Measurements from ENCODE around the gene TTBK1.

TTBK1 gene

DNA sequence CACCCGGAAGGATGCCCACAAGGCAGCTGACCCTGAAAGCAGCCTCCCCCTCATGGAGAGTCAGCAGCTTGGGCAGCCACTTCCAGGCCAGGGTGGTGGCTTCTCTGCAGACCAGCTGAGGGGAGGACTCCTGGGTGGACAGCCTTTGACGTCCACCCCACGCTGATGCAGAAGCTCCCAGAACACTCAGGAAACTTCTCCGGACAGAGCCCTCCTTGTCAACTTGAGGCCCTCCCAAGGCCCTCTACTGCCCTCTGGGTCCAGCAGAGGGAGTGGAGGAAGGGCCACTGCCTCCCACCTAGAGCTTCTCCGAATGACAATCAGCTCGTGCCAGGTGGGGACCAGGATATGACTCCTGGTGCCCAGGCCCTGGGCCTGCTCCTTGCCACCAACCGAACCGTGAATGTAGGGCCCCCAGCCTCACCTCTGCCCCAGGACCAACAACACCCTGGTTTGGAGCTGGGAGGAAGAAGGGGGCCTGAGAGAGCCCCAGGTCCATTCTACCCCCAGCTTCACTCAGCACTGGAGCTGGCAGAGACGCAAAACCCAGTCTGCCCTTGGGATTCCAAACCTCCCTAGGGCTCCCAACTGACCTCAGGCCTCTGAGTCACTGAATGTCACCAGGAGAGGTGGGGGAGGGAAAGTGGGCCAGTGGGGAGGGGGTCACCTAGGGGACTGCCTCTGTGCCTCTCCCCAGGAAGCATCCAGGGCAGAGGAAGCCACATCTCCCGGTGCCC lies 43.9 kb downstream of the TTBK1 start:
- TF ChIP-seq CTCF (IDR thresholded peaks at IDR 0.05; ENCODE audit: borderline replicate concordance, insufficient read depth, low read depth, low read length): no peak
- H3K4me3 ChIP-seq (ENCODE audit: low read depth, low read length): no peak overlapping the region

DNA sequence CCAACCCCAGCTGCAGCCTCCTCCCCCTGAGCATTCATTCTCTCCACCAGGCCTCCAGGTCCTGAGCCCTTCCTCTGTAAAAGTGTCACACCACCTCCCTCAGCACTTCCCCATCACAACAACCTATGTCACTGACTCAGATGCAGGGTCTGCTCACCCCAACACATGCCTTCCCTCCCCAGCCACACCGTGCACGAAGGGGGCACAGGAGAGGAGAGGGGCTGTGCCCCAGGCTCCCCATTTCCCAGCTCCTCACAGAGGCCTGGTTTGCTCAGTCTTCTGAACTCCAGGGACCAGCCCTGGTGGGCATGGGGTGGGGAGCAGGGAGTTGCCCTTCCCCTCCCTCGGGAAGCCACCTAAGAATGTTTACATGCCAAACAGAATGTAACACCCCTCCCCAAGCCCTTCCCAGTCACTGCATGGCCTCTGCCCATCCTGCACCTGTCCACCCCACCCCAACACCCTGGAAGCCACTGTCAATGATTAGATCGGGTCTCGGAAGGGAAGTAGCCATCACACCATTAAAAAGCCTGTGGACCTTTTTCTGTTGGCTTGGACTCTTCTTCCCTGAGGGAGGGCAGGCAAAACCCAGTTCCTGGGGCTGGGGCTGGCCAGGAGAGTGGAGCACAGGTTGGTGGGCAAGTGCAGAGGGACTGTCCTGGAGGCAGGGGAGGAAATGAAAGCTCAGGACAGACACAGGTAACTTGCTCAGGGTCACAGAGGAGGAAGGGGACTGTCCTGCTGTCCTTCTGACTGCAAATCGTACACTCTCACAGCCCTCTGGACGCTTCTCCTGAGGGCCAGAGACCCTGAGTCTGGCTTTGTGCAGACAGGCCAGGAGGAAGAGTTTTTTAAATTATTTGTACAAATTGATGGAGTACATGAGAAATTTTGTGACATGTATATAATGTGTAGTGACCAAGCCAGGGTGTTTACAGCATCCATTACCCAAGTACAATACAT lies 44.7 kb downstream of the TTBK1 start:
- H3K4me3 ChIP-seq (ENCODE audit: low read depth, low read length): no peak overlapping the region
- TF ChIP-seq CTCF (IDR thresholded peaks at IDR 0.05; ENCODE audit: borderline replicate concordance, insufficient read depth, low read depth, low read length): no peak

GRCh38 chr6:43290339-43290904 lies 47.1 kb downstream of the TTBK1 start:
- TF ChIP-seq CTCF (IDR thresholded peaks at IDR 0.05; ENCODE audit: borderline replicate concordance, insufficient read depth, low read depth, low read length): no peak
- H3K4me3 ChIP-seq (ENCODE audit: low read depth, low read length): no peak overlapping the region

GRCh38 chr6:43290905-43291355 lies 47.6 kb downstream of the TTBK1 start:
- TF ChIP-seq CTCF (IDR thresholded peaks at IDR 0.05; ENCODE audit: borderline replicate concordance, insufficient read depth, low read depth, low read length): no peak
- no peak overlapping the region for H3K4me3 ChIP-seq (ENCODE audit: low read depth, low read length)

DNA sequence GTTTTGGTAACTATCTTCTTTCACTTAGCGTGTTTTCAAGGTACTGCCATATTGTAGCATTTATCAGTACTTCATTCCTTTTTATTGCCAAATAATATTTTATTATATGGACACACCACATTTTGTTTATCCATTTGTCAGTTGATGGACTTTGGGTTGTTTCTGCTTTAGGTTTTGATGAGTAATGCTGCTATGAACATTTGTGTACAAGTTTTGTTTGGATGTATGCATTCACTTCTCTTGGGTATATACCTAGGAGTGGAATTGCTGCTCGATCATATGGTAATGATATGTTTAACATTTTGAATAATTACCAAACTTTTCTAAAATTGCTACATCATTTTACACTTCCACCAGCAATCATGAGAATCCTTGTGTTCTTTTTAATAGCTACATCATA lies 48.4 kb downstream of the TTBK1 start:
- no peak for TF ChIP-seq CTCF (IDR thresholded peaks at IDR 0.05; ENCODE audit: borderline replicate concordance, insufficient read depth, low read depth, low read length)
- no peak overlapping the region for H3K4me3 ChIP-seq (ENCODE audit: low read depth, low read length)

DNA sequence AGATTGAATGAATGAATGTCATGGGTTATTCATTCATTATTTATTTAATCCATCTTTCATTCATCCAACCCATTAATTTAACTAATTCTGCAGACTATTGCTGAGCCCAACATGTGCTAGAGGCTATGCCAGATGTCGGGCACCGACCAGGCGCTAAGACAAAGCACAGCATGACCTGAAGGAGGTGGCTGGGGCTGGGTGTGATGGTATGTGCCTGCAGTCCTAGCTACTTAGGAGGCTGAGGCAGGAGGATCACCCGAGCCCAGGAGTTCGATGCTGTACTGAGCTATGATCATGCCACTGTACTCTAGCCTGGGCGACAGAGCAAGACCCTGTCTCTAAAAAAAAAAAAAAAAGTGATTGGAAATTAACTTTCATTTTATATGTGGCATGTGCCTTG lies 49.1 kb downstream of the TTBK1 start:
- no peak overlapping the region for H3K4me3 ChIP-seq (ENCODE audit: low read depth, low read length)
- TF ChIP-seq CTCF (IDR thresholded peaks at IDR 0.05; ENCODE audit: borderline replicate concordance, insufficient read depth, low read depth, low read length): no peak
